OCI-LY7 (cell line): ENCODE data around the gene TSHZ2.

ENCODE experiments used
- EZH2phosphoT487 ChIP-seq: fragments of 200-600 bp; sonication (generic); IDR thresholded peaks from 2 replicates; pipeline ENCODE4 v1.6.1; 2018; ENCODE audit warnings: low read depth, borderline replicate concordance, mild to moderate bottlenecking, mixed run types, antibody characterized with exemption, low read length, moderate library complexity, mixed read lengths
- TF ChIP-seq, protein P1 (sequence below): fragments of 200-600 bp; sonication (generic); conservative IDR thresholded peaks from 2 replicates; pipeline ENCODE4 v1.5.1; 2014; ENCODE audit warnings: mild to moderate bottlenecking, antibody characterized with exemption, low read length, moderate library complexity, mixed read lengths

DNA sequence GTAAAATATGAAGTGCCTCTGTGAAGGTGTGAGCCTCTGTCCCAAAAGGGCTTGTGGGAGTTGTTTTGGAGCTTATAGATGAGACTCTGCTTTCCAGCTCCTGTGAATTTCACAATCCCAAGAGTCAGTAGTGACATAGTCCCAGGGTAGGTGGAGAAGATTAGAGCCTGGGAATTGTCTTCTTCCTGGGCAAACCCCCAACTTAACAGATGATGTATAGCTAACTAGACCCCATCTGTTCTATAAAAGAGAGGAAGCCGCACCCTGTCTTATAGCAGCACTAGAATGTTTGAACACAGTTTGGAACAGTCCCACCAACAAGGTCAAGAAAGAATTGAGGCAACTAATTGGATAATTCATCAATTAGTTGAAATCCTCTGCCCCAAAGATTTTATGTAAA is 326.8 kb downstream of the TSHZ2 start:
- TF ChIP-seq, protein P1, sequence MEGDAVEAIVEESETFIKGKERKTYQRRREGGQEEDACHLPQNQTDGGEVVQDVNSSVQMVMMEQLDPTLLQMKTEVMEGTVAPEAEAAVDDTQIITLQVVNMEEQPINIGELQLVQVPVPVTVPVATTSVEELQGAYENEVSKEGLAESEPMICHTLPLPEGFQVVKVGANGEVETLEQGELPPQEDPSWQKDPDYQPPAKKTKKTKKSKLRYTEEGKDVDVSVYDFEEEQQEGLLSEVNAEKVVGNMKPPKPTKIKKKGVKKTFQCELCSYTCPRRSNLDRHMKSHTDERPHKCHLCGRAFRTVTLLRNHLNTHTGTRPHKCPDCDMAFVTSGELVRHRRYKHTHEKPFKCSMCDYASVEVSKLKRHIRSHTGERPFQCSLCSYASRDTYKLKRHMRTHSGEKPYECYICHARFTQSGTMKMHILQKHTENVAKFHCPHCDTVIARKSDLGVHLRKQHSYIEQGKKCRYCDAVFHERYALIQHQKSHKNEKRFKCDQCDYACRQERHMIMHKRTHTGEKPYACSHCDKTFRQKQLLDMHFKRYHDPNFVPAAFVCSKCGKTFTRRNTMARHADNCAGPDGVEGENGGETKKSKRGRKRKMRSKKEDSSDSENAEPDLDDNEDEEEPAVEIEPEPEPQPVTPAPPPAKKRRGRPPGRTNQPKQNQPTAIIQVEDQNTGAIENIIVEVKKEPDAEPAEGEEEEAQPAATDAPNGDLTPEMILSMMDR = no peak
- no peak for TF ChIP-seq EZH2phosphoT487
